Neural cell (in vitro differentiated cells): ENCODE measurements around the gene EFCAB12. TPM values are rescaled to one million over a fixed set of nuclear protein-coding genes. Genes with fewer than 3 reads are reported as not detected.

ENCODE experiments used
- H2AFZ ChIP-seq: fragments of 200-600, 300-800 bp; sonication (generic), shearing (Covaris generic); 2 replicates; pipeline ENCODE4 v1.6.0; 2014; ENCODE audit warnings: low read depth, mild to moderate bottlenecking, antibody characterized with exemption, low read length, moderate library complexity
- H3F3A ChIP-seq: fragments of 200-600 bp; shearing (Covaris generic); 2 replicates; pipeline ENCODE4 v1.6.1; 2016; ENCODE audit warnings: mild to moderate bottlenecking, moderate library complexity, mixed read lengths, antibody characterized with exemption, low read length; ENCODE audit not compliant: insufficient read depth, poor library complexity, severe bottlenecking
- H3K27ac ChIP-seq: fragments of 200-600, 300-800 bp; sonication (generic), shearing (Covaris generic); 2 replicates; pipeline ENCODE4 v1.5.1; 2014; ENCODE audit warnings: mild to moderate bottlenecking, low read length, moderate library complexity
- H3K27me3 ChIP-seq: fragments of 300-800, 200-600 bp; sonication (generic), shearing (Covaris generic); 2 replicates; pipeline ENCODE4 v1.6.0; 2014; ENCODE audit warnings: mild to moderate bottlenecking, low read depth, low read length, moderate library complexity; ENCODE audit not compliant: insufficient read depth
- H3K36me3 ChIP-seq: fragments of 300-800, 200-600 bp; sonication (generic), shearing (Covaris generic); 2 replicates; pipeline ENCODE4 v1.5.1; 2014; ENCODE audit warnings: mild to moderate bottlenecking, antibody characterized with exemption, low read length, moderate library complexity; ENCODE audit not compliant: insufficient read depth
- H3K4me2 ChIP-seq: fragments of 300-800, 200-600 bp; sonication (generic), shearing (Covaris generic); 2 replicates; pipeline ENCODE4 v1.6.0; 2014; ENCODE audit warnings: mild to moderate bottlenecking, low read length
- H3K4me3 ChIP-seq: fragments of 300-800, 200-600 bp; sonication (generic), shearing (Covaris generic); 2 replicates; pipeline ENCODE4 v1.5.1; 2014; ENCODE audit warnings: mild to moderate bottlenecking, low read length, moderate library complexity
- H3K79me2 ChIP-seq: fragments of 200-600 bp; shearing (Covaris generic); replicated peaks from 2 replicates; pipeline ENCODE4 v1.6.0; 2014; ENCODE audit warnings: mild to moderate bottlenecking, low read length, moderate library complexity; ENCODE audit not compliant: insufficient read depth
- H3K9ac ChIP-seq: fragments of 300-800, 200-600 bp; sonication (generic), shearing (Covaris generic); 2 replicates; pipeline ENCODE4 v1.6.1; 2016; ENCODE audit warnings: mild to moderate bottlenecking, low read length, mixed read lengths
- H3K9me2 ChIP-seq: fragments of 200-600 bp; shearing (Covaris generic); 2 replicates; pipeline ENCODE4 v1.6.1; 2016; ENCODE audit warnings: mild to moderate bottlenecking, low read length, mixed read lengths; ENCODE audit not compliant: insufficient read depth
- H3K9me3 ChIP-seq: fragments of 200-600, 300-800 bp; sonication (generic), shearing (Covaris generic); 2 replicates; pipeline ENCODE4 v1.6.1; 2016; ENCODE audit warnings: mild to moderate bottlenecking, mixed run types, low read length, moderate library complexity, mixed read lengths
- H4K20me1 ChIP-seq: fragments of 200-600 bp; shearing (Covaris generic); 2 replicates; pipeline ENCODE4 v1.6.1; 2016; ENCODE audit warnings: mild to moderate bottlenecking, mixed run types; ENCODE audit not compliant: insufficient read depth
- CTCF ChIP-seq: fragments of 450-650 bp; IDR thresholded peaks from 2 replicates; pipeline ENCODE4 v1.5.1; 2014; ENCODE audit warnings: antibody characterized with exemption, mild to moderate bottlenecking, moderate library complexity; ENCODE audit not compliant: poor library complexity, severe bottlenecking
- EP300 ChIP-seq: fragments of 450-650 bp; conservative IDR thresholded peaks from 2 replicates; pipeline ENCODE4 v1.6.1; 2014; ENCODE audit warnings: antibody characterized with exemption, mild to moderate bottlenecking, moderate library complexity; ENCODE audit not compliant: poor library complexity, severe bottlenecking
- EZH2 ChIP-seq: fragments of 200-600, 300-800 bp; shearing (Covaris generic), sonication (generic); IDR thresholded peaks from 2 replicates; pipeline ENCODE4 v1.6.1; 2014; ENCODE audit warnings: antibody characterized with exemption, low read length, borderline replicate concordance, mild to moderate bottlenecking; ENCODE audit not compliant: insufficient read depth, poor library complexity, severe bottlenecking
- MXI1 ChIP-seq: fragments of 450-650 bp; conservative IDR thresholded peaks from 2 replicates; pipeline ENCODE4 v1.6.1; 2014; ENCODE audit warnings: antibody characterized with exemption, mild to moderate bottlenecking; ENCODE audit not compliant: poor library complexity, severe bottlenecking
- POLR2AphosphoS5 ChIP-seq: IDR thresholded peaks from 2 replicates; pipeline ENCODE4 v1.6.1; 2012
- RAD21 ChIP-seq: fragments of 450-650 bp; conservative IDR thresholded peaks from 2 replicates; pipeline ENCODE4 v1.6.1; 2014; ENCODE audit warnings: antibody characterized with exemption, mild to moderate bottlenecking, moderate library complexity
- REST ChIP-seq: IDR thresholded peaks from 2 replicates; pipeline ENCODE4 v1.6.1; 2012; ENCODE audit warnings: borderline replicate concordance
- SMC3 ChIP-seq: fragments of 450-650 bp; conservative IDR thresholded peaks from 2 replicates; pipeline ENCODE4 v1.6.1; 2014; ENCODE audit warnings: antibody characterized with exemption, mild to moderate bottlenecking, moderate library complexity; ENCODE audit not compliant: poor library complexity
- TAF1 ChIP-seq: IDR thresholded peaks from 2 replicates; pipeline ENCODE4 v1.6.1; 2012; ENCODE audit warnings: low read depth
- polyA plus RNA-seq: library from polyadenylated mRNA; depleted of rRNA; stranded (reverse); fragments of >200 nt; gene quantifications from 2 replicates; pipeline ENCODE4 v1.2.3, GENCODE V29; 2014

The EFCAB12 gene
- polyA plus RNA-seq, 1 donor from 2014 or later = 0.32 TPM

- no peaks in the 10 kb centered on the region for H4K20me1 ChIP-seq
- TF ChIP-seq POLR2AphosphoS5 (no peak), SMC3 (no peak), TAF1 (no peak), REST (no peak), EZH2 (no peak), MXI1 (no peak), CTCF (no peak), RAD21 (no peak), EP300 (no peak)
- H3F3A ChIP-seq = no peaks in the 10 kb centered on the region
- H3K27me3 ChIP-seq = no peaks in the 10 kb centered on the region
- no peak overlapping the region for H2AFZ ChIP-seq
- H3K9me3 ChIP-seq = no peaks in the 10 kb centered on the region
- no peak overlapping the region for H3K27ac ChIP-seq
- H3K9me2 ChIP-seq = no peaks in the 10 kb centered on the region
- H3K4me3 ChIP-seq = no peak overlapping the region
- H3K9ac ChIP-seq = no peak overlapping the region
- H3K36me3 ChIP-seq = no peaks in the 10 kb centered on the region
- H3K4me2 ChIP-seq = no peak overlapping the region
- H3K79me2 ChIP-seq = no peaks in the 10 kb centered on the region
These were observed 25.3 kb upstream of the EFCAB12 start for GRCh38 chr3:129453732-129454131.

- no peak overlapping the region for H3K4me3 ChIP-seq
- H3K9ac ChIP-seq = no peak overlapping the region
- TF ChIP-seq EP300 (no peak), REST (no peak), RAD21 (no peak), CTCF (no peak), SMC3 (no peak), TAF1 (no peak), EZH2 (no peak), POLR2AphosphoS5 (no peak), MXI1 (no peak)
- H3K27ac ChIP-seq = no peak overlapping the region
- no peaks in the 10 kb centered on the region for H3K9me3 ChIP-seq
- no peaks in the 10 kb centered on the region for H3K36me3 ChIP-seq
- H4K20me1 ChIP-seq = no peaks in the 10 kb centered on the region
- H3K27me3 ChIP-seq = no peaks in the 10 kb centered on the region
- H3K4me2 ChIP-seq = no peak overlapping the region
- no peaks in the 10 kb centered on the region for H3K79me2 ChIP-seq
- H3F3A ChIP-seq = no peaks in the 10 kb centered on the region
- no peak overlapping the region for H2AFZ ChIP-seq
- no peaks in the 10 kb centered on the region for H3K9me2 ChIP-seq
These were observed 21.1 kb upstream of the EFCAB12 start for GRCh38 chr3:129449279-129450115.
